HepG2 (cell line): ENCODE results near the gene PITX3.
"Not testable (repeated sequence)": the region's sequence is repeated elsewhere in the genome, so short reads cannot be mapped to it uniquely, and the experiment has no call there.

Source experiments
- CREB1 ChIP-seq, 2 experiments: fragments of 450-650 bp in 1 of 2; IDR thresholded peaks; 2 replicates each; pipeline ENCODE4 v1.6.1; 2016 to 2017; ENCODE audit warnings: control low read depth in 1 of 2, mild to moderate bottlenecking in 1 of 2, missing compliant biosample characterization in 1 of 2, missing genetic modification characterization in 1 of 2
- CTCF ChIP-seq: sonication (generic); formaldehyde crosslinking; IDR thresholded peaks from 2 replicates; pipeline ENCODE4 v1.5.0; 2020; ENCODE audit warnings: mild to moderate bottlenecking, missing genetic modification reagents, moderate library complexity
- HNRNPLL ChIP-seq: fragments of 200-400 bp; formaldehyde crosslinking; IDR thresholded peaks from 2 replicates; pipeline ENCODE4 v1.6.1; 2017; ENCODE audit warnings: mild to moderate bottlenecking, low read depth, low read length; ENCODE audit not compliant: poor library complexity, severe bottlenecking
- MAX ChIP-seq: IDR thresholded peaks from 2 replicates; pipeline ENCODE4 v1.6.1; 2012; ENCODE audit warnings: inconsistent platforms
- NFATC3 ChIP-seq: sonication (generic); formaldehyde crosslinking; IDR thresholded peaks from 2 replicates; pipeline ENCODE4 v1.5.1; 2020; ENCODE audit warnings: mild to moderate bottlenecking, missing genetic modification reagents
- POLR2A ChIP-seq, 2 experiments: IDR thresholded peaks; 2 replicates each; pipeline ENCODE4 v1.6.1; 2011; ENCODE audit warnings: low read depth in 2 of 2, low read length in 2 of 2, mild to moderate bottlenecking in 1 of 2, moderate library complexity in 1 of 2; ENCODE audit not compliant: insufficient read depth in 1 of 2
- ZC3H4 ChIP-seq: sonication (generic); formaldehyde crosslinking; IDR thresholded peaks from 2 replicates; pipeline ENCODE4 v1.4.0; 2020; ENCODE audit warnings: missing genetic modification reagents, borderline replicate concordance
- ZHX1 ChIP-seq: sonication (generic); formaldehyde crosslinking; IDR thresholded peaks from 2 replicates; pipeline ENCODE4 v1.8.1; 2022; ENCODE audit warnings: low read depth, mild to moderate bottlenecking, missing genetic modification reagents
- ZNF224 ChIP-seq: sonication (generic); formaldehyde crosslinking; IDR thresholded peaks from 2 replicates; pipeline ENCODE4 v1.5.0; 2020; ENCODE audit warnings: mild to moderate bottlenecking, missing genetic modification reagents
- ZNF274 ChIP-seq: sonication (generic); formaldehyde crosslinking; IDR thresholded peaks from 2 replicates; pipeline ENCODE4 v1.5.1; 2020; ENCODE audit warnings: mild to moderate bottlenecking, missing genetic modification reagents

- not testable (repeated sequence) for TF ChIP-seq ZC3H4; CTCF; ZHX1; CREB1 (IDR thresholded peaks at IDR 0.05); CREB1 (CRISPR knock-in tag; IDR thresholded peaks at IDR 0.05); MAX; POLR2A (IDR thresholded peaks at IDR 0.05; ENCODE audit: insufficient read depth in 1 of 2, low read depth in 2 of 2, low read length in 2 of 2); ZNF224; NFATC3 (CRISPR knock-in tag); HNRNPLL; ZNF274
Observed at GRCh38 chr10:102213599-102213998, 27.7 kb downstream of the PITX3 start.
